ELF-1 (cell line): ENCODE results near the gene TBATA.

Experiments used
- DNase-seq: peaks from one replicate; pipeline ENCODE4 v3.0.0-alpha.2; 2016; ENCODE audit warnings: low read depth, low spot score

TBATA gene

GRCh38 chr10:70761727-70762350 lies 23.3 kb downstream of the TBATA start:
- DNase-seq, result no peak

- DNase-seq, result peak; percentile 67
Measured at GRCh38 chr10:70761031-70761601, 24.1 kb downstream of the TBATA start.

- no peak for DNase-seq
Measured at GRCh38 chr10:70760271-70760787, 24.8 kb downstream of the TBATA start.

GRCh38 chr10:70759781-70760180 lies 25.4 kb downstream of the TBATA start:
- peak; percentile 40 for DNase-seq

GRCh38 chr10:70758757-70759514 lies 26.2 kb downstream of the TBATA start:
- DNase-seq, result peak; percentile 90

GRCh38 chr10:70757856-70758255 lies 27.3 kb downstream of the TBATA start:
- no peak for DNase-seq

- no peak for DNase-seq
Measured at GRCh38 chr10:70756700-70757360, 28.3 kb downstream of the TBATA start.

GRCh38 chr10:70753841-70754621 lies 31.1 kb downstream of the TBATA start:
- peak; percentile 70 for DNase-seq

- DNase-seq, result no peak
Measured at GRCh38 chr10:70753026-70753663, 32.0 kb downstream of the TBATA start.

GRCh38 chr10:70752571-70752970 lies 32.6 kb downstream of the TBATA start:
- DNase-seq, result no peak

GRCh38 chr10:70751991-70752390 lies 33.2 kb downstream of the TBATA start:
- DNase-seq, result no peak

- DNase-seq, result no peak
Measured at GRCh38 chr10:70751356-70751755, 33.8 kb downstream of the TBATA start.

GRCh38 chr10:70750156-70750703 lies 34.9 kb downstream of the TBATA start:
- no peak for DNase-seq

GRCh38 chr10:70749756-70750155 lies 35.4 kb downstream of the TBATA start:
- DNase-seq, result no peak

- no peak for DNase-seq
Measured at GRCh38 chr10:70748801-70749573, 36.2 kb downstream of the TBATA start.

GRCh38 chr10:70748305-70748704 lies 36.9 kb downstream of the TBATA start:
- DNase-seq, result no peak

- DNase-seq, result no peak
Measured at GRCh38 chr10:70747192-70747965, 37.8 kb downstream of the TBATA start.

- no peak for DNase-seq
Measured at GRCh38 chr10:70745555-70745954, 39.6 kb downstream of the TBATA start.

- no peak for DNase-seq
Measured at GRCh38 chr10:70744617-70745143, 40.5 kb downstream of the TBATA start.
